Measurements from ENCODE around the gene MYDGF. TPM values are rescaled to one million over a fixed set of nuclear protein-coding genes. Genes with fewer than 3 reads are reported as not detected.

Gene MYDGF
- total and polyA plus RNA-seq, 4 donors = 47.7 to 80.0 (median 70.6) TPM

GRCh38 chr19:4702764-4703163 is 32.6 kb upstream of the MYDGF start:
- WGBS (ENCODE audit: insufficient coverage) = 95% methylated on average over 9 of the region's 11 CpGs
- no peak for DNase-seq (ENCODE audit: low read depth in 4 of 6, low spot score in 6 of 6)
- no peaks in the 10 kb centered on the region for H3K4me1 ChIP-seq (ENCODE audit: control insufficient read depth, insufficient read depth, low read length)
- no peaks in the 10 kb centered on the region for H3K9me3 ChIP-seq (ENCODE audit: control insufficient read depth, insufficient read depth, low read length)
- no peaks in the 10 kb centered on the region for H3K27me3 ChIP-seq (ENCODE audit: control insufficient read depth, insufficient read depth, low read length)
- H3K27ac ChIP-seq (ENCODE audit: low read depth, low read length) = no peak overlapping the region
- peaks cover 86% of the 10 kb centered on the region for H3K36me3 ChIP-seq (ENCODE audit: control insufficient read depth, insufficient read depth, low read length)
- H3K4me3 ChIP-seq (ENCODE audit: low read depth, low read length) = no peak overlapping the region

- no peaks in the 10 kb centered on the region for H3K9me3 ChIP-seq (ENCODE audit: control insufficient read depth, insufficient read depth, low read length)
- no peaks in the 10 kb centered on the region for H3K4me1 ChIP-seq (ENCODE audit: control insufficient read depth, insufficient read depth, low read length)
- no peak overlapping the region for H3K4me3 ChIP-seq (ENCODE audit: low read depth, low read length)
- peaks cover 92% of the 10 kb centered on the region for H3K36me3 ChIP-seq (ENCODE audit: control insufficient read depth, insufficient read depth, low read length)
- DNase-seq (ENCODE audit: low read depth in 4 of 6, low spot score in 6 of 6) = no peak
- H3K27me3 ChIP-seq (ENCODE audit: control insufficient read depth, insufficient read depth, low read length) = no peaks in the 10 kb centered on the region
- no peak overlapping the region for H3K27ac ChIP-seq (ENCODE audit: low read depth, low read length)
- 94% methylated on average over 4 of the region's 8 CpGs for WGBS (ENCODE audit: insufficient coverage)
Observed at GRCh38 chr19:4701557-4701956, 31.4 kb upstream of the MYDGF start.

- Histone ChIP-seq H3K36me3 (ENCODE audit: control insufficient read depth, insufficient read depth, low read length) (peaks cover 94% of the 10 kb centered on the region), H3K4me3 (ENCODE audit: low read depth, low read length) (no peak overlapping the region), H3K9me3 (ENCODE audit: control insufficient read depth, insufficient read depth, low read length) (no peaks in the 10 kb centered on the region), H3K4me1 (ENCODE audit: control insufficient read depth, insufficient read depth, low read length) (peaks cover 3% of the 10 kb centered on the region), H3K27ac (ENCODE audit: low read depth, low read length) (no peak overlapping the region), H3K27me3 (ENCODE audit: control insufficient read depth, insufficient read depth, low read length) (no peaks in the 10 kb centered on the region)
- 84% methylated on average over 11 of the region's 11 CpGs for WGBS (ENCODE audit: insufficient coverage)
- DNase-seq (ENCODE audit: low read depth in 4 of 6, low spot score in 6 of 6) = no peak
Observed at GRCh38 chr19:4700693-4700970, 30.5 kb upstream of the MYDGF start.

- H3K27ac ChIP-seq (ENCODE audit: low read depth, low read length) = no peak overlapping the region
- H3K9me3 ChIP-seq (ENCODE audit: control insufficient read depth, insufficient read depth, low read length) = no peaks in the 10 kb centered on the region
- H3K4me1 ChIP-seq (ENCODE audit: control insufficient read depth, insufficient read depth, low read length) = peaks cover 9% of the 10 kb centered on the region
- H3K36me3 ChIP-seq (ENCODE audit: control insufficient read depth, insufficient read depth, low read length) = peaks cover 96% of the 10 kb centered on the region
- 92% methylated on average over 33 of the region's 33 CpGs for WGBS (ENCODE audit: insufficient coverage)
- no peaks in the 10 kb centered on the region for H3K27me3 ChIP-seq (ENCODE audit: control insufficient read depth, insufficient read depth, low read length)
- H3K4me3 ChIP-seq (ENCODE audit: low read depth, low read length) = no peak overlapping the region
- no peak for DNase-seq (ENCODE audit: low read depth in 4 of 6, low spot score in 6 of 6)
Observed at GRCh38 chr19:4699826-4700692, 29.9 kb upstream of the MYDGF start.

GRCh38 chr19:4697304-4697703 is 27.2 kb upstream of the MYDGF start:
- peaks cover 99% of the 10 kb centered on the region for H3K36me3 ChIP-seq (ENCODE audit: control insufficient read depth, insufficient read depth, low read length)
- H3K4me3 ChIP-seq (ENCODE audit: low read depth, low read length) = no peak overlapping the region
- no peaks in the 10 kb centered on the region for H3K9me3 ChIP-seq (ENCODE audit: control insufficient read depth, insufficient read depth, low read length)
- H3K4me1 ChIP-seq (ENCODE audit: control insufficient read depth, insufficient read depth, low read length) = peaks cover 16% of the 10 kb centered on the region
- no peaks in the 10 kb centered on the region for H3K27me3 ChIP-seq (ENCODE audit: control insufficient read depth, insufficient read depth, low read length)
- H3K27ac ChIP-seq (ENCODE audit: low read depth, low read length) = no peak overlapping the region
- 99% methylated on average over 13 of the region's 14 CpGs for WGBS (ENCODE audit: insufficient coverage)
- DNase-seq (ENCODE audit: low read depth in 4 of 6, low spot score in 6 of 6) = no peak

- WGBS (ENCODE audit: insufficient coverage) = 84% methylated on average over 18 of the region's 19 CpGs
- H3K27me3 ChIP-seq (ENCODE audit: control insufficient read depth, insufficient read depth, low read length) = no peaks in the 10 kb centered on the region
- DNase-seq (ENCODE audit: low read depth in 4 of 6, low spot score in 6 of 6) = peak in 1 of 6 donors; percentile 17
- no peak overlapping the region for H3K4me3 ChIP-seq (ENCODE audit: low read depth, low read length)
- H3K27ac ChIP-seq (ENCODE audit: low read depth, low read length) = no peak overlapping the region
- no peaks in the 10 kb centered on the region for H3K9me3 ChIP-seq (ENCODE audit: control insufficient read depth, insufficient read depth, low read length)
- peaks cover 26% of the 10 kb centered on the region for H3K4me1 ChIP-seq (ENCODE audit: control insufficient read depth, insufficient read depth, low read length)
- H3K36me3 ChIP-seq (ENCODE audit: control insufficient read depth, insufficient read depth, low read length) = peaks cover 99% of the 10 kb centered on the region
Observed at GRCh38 chr19:4695224-4695731, 25.1 kb upstream of the MYDGF start.

GRCh38 chr19:4694211-4694987 is 24.3 kb upstream of the MYDGF start:
- 87% methylated on average over 21 of the region's 22 CpGs for WGBS (ENCODE audit: insufficient coverage)
- H3K4me3 ChIP-seq (ENCODE audit: low read depth, low read length) = no peak overlapping the region
- H3K27me3 ChIP-seq (ENCODE audit: control insufficient read depth, insufficient read depth, low read length) = no peaks in the 10 kb centered on the region
- H3K36me3 ChIP-seq (ENCODE audit: control insufficient read depth, insufficient read depth, low read length) = peaks cover 99% of the 10 kb centered on the region
- H3K4me1 ChIP-seq (ENCODE audit: control insufficient read depth, insufficient read depth, low read length) = peaks cover 26% of the 10 kb centered on the region
- no peaks in the 10 kb centered on the region for H3K9me3 ChIP-seq (ENCODE audit: control insufficient read depth, insufficient read depth, low read length)
- no peak overlapping the region for H3K27ac ChIP-seq (ENCODE audit: low read depth, low read length)
- no peak for DNase-seq (ENCODE audit: low read depth in 4 of 6, low spot score in 6 of 6)

GRCh38 chr19:4693471-4694121 is 23.5 kb upstream of the MYDGF start:
- Histone ChIP-seq H3K27ac (ENCODE audit: low read depth, low read length) (no peak overlapping the region), H3K9me3 (ENCODE audit: control insufficient read depth, insufficient read depth, low read length) (no peaks in the 10 kb centered on the region), H3K4me1 (ENCODE audit: control insufficient read depth, insufficient read depth, low read length) (peaks cover 26% of the 10 kb centered on the region), H3K27me3 (ENCODE audit: control insufficient read depth, insufficient read depth, low read length) (no peaks in the 10 kb centered on the region), H3K36me3 (ENCODE audit: control insufficient read depth, insufficient read depth, low read length) (peaks cover 99% of the 10 kb centered on the region), H3K4me3 (ENCODE audit: low read depth, low read length) (no peak overlapping the region)
- no peak for DNase-seq (ENCODE audit: low read depth in 4 of 6, low spot score in 6 of 6)
- WGBS (ENCODE audit: insufficient coverage) = 91% methylated on average over 12 of the region's 15 CpGs

GRCh38 chr19:4693078-4693350 is 22.9 kb upstream of the MYDGF start:
- peaks cover 26% of the 10 kb centered on the region for H3K4me1 ChIP-seq (ENCODE audit: control insufficient read depth, insufficient read depth, low read length)
- 91% methylated on average over 6 of the region's 7 CpGs for WGBS (ENCODE audit: insufficient coverage)
- H3K36me3 ChIP-seq (ENCODE audit: control insufficient read depth, insufficient read depth, low read length) = peaks cover 99% of the 10 kb centered on the region
- DNase-seq (ENCODE audit: low read depth in 4 of 6, low spot score in 6 of 6) = no peak
- H3K27me3 ChIP-seq (ENCODE audit: control insufficient read depth, insufficient read depth, low read length) = no peaks in the 10 kb centered on the region
- H3K9me3 ChIP-seq (ENCODE audit: control insufficient read depth, insufficient read depth, low read length) = no peaks in the 10 kb centered on the region
- no peak overlapping the region for H3K27ac ChIP-seq (ENCODE audit: low read depth, low read length)
- H3K4me3 ChIP-seq (ENCODE audit: low read depth, low read length) = no peak overlapping the region

Data from spinal cord (tissue), 10 donors.